A549 (cell line): ENCODE measurements around the gene KCNIP2. TPM values are rescaled to one million over a fixed set of nuclear protein-coding genes. Genes with fewer than 3 reads are reported as not detected.

Experiments used
- ATOH8 ChIP-seq: fragments of 250-450 bp; sonication (Bioruptor Pico); IDR thresholded peaks from 2 replicates; pipeline ENCODE4 v1.5.0; 2020; ENCODE audit warnings: low read depth, mild to moderate bottlenecking, moderate library complexity
- BHLHE40 ChIP-seq: IDR thresholded peaks from 2 replicates; pipeline ENCODE4 v1.6.1; 2012; ENCODE audit warnings: low read depth, low read length, inconsistent platforms
- CEBPB ChIP-seq, 2 experiments: fragments of >200 bp in 1 of 2; sonication (Bioruptor Twin) in 1 of 2; formaldehyde crosslinking in 1 of 2; IDR thresholded peaks; 2 replicates each; pipeline ENCODE4 v1.6.1; 2012 to 2016
- CHD4 ChIP-seq: fragments of 200-600 bp; sonication (generic); IDR thresholded peaks from 2 replicates; pipeline ENCODE4 v1.6.1; 2016; ENCODE audit warnings: antibody characterized with exemption, mild to moderate bottlenecking, borderline replicate concordance
- EHF ChIP-seq: fragments of 250-450 bp; sonication (Bioruptor Pico); IDR thresholded peaks from 2 replicates; pipeline ENCODE4 v1.5.0; 2020; ENCODE audit warnings: mild to moderate bottlenecking
- EHMT2 ChIP-seq: fragments of 200-600 bp; sonication (generic); IDR thresholded peaks from 2 replicates; pipeline ENCODE4 v1.6.1; 2016; ENCODE audit warnings: antibody characterized with exemption, low read depth, mild to moderate bottlenecking, moderate library complexity
- EP300 ChIP-seq, 2 experiments: fragments of >200 bp; sonication (Bioruptor Twin); formaldehyde crosslinking; IDR thresholded peaks; 2 replicates in 1 of 2; 3 replicates in 1 of 2; pipeline ENCODE4 v1.6.1; 2016 to 2017
- ESRRA ChIP-seq: fragments of 150-350 bp; IDR thresholded peaks from 2 replicates; pipeline ENCODE4 v1.6.1; 2014; ENCODE audit warnings: mild to moderate bottlenecking, low read length, borderline replicate concordance
- FOSB ChIP-seq: fragments of 250-450 bp; sonication (Bioruptor Pico); IDR thresholded peaks from 2 replicates; pipeline ENCODE4 v1.5.0; 2020; ENCODE audit warnings: mild to moderate bottlenecking, moderate library complexity
- FOSL2 ChIP-seq, 2 experiments: fragments of 450-650 bp in 1 of 2; fragments of >200 bp in 1 of 2; sonication (Bioruptor Twin) in 1 of 2; formaldehyde crosslinking; IDR thresholded peaks; 2 replicates each; pipeline versions ENCODE4 v1.5.0 to v1.6.1; 2016 to 2020; ENCODE audit warnings: mild to moderate bottlenecking in 1 of 2, moderate library complexity in 1 of 2
- GATA3 ChIP-seq: IDR thresholded peaks from 2 replicates; pipeline ENCODE4 v1.6.1; 2012; ENCODE audit warnings: borderline replicate concordance
- HDAC2 ChIP-seq: fragments of 200-600 bp; sonication (generic); IDR thresholded peaks from 2 replicates; pipeline ENCODE4 v1.6.1; 2016
- HEYL ChIP-seq: fragments of 250-450 bp; sonication (Bioruptor Pico); IDR thresholded peaks from 2 replicates; pipeline ENCODE4 v1.8.0; 2021; ENCODE audit warnings: mild to moderate bottlenecking, moderate library complexity
- HOXA7 ChIP-seq: fragments of 250-450 bp; sonication (Bioruptor Pico); IDR thresholded peaks from 2 replicates; pipeline ENCODE4 v1.5.0; 2020; ENCODE audit warnings: mild to moderate bottlenecking, moderate library complexity
- KDM1A ChIP-seq: fragments of 200-600 bp; sonication (generic); IDR thresholded peaks from 2 replicates; pipeline ENCODE4 v1.6.1; 2016; ENCODE audit warnings: low read depth, mild to moderate bottlenecking
- KDM5A ChIP-seq: fragments of 200-600 bp; sonication (generic); IDR thresholded peaks from 2 replicates; pipeline ENCODE4 v1.6.1; 2016; ENCODE audit warnings: antibody characterized with exemption, mild to moderate bottlenecking
- MAFK ChIP-seq: fragments of 450-650 bp; IDR thresholded peaks from 2 replicates; pipeline ENCODE4 v1.6.1; 2014; ENCODE audit not compliant: partially characterized antibody
- MAZ ChIP-seq: fragments of 150-350 bp; IDR thresholded peaks from 2 replicates; pipeline ENCODE4 v1.6.1; 2014; ENCODE audit warnings: antibody characterized with exemption, low read depth, low read length, borderline replicate concordance
- NPAS2 ChIP-seq: fragments of 250-450 bp; sonication (Bioruptor Pico); IDR thresholded peaks from 2 replicates; pipeline ENCODE4 v1.8.0; 2022; ENCODE audit warnings: mild to moderate bottlenecking, moderate library complexity, borderline replicate concordance
- NR3C1 ChIP-seq: fragments of >200 bp; sonication (Bioruptor Twin); formaldehyde crosslinking; IDR thresholded peaks from 3 replicates; pipeline ENCODE4 v1.6.1; 2017
- PBX3 ChIP-seq: IDR thresholded peaks from 2 replicates; pipeline ENCODE4 v1.6.1; 2012
- POLR2A ChIP-seq: IDR thresholded peaks from 2 replicates; pipeline ENCODE4 v1.6.1; 2012; ENCODE audit warnings: mild to moderate bottlenecking, low read length
- RAD21 ChIP-seq, 2 experiments: fragments of >200 bp in 1 of 2; sonication (Bioruptor Twin) in 1 of 2; formaldehyde crosslinking in 1 of 2; IDR thresholded peaks in 1 of 2; conservative IDR thresholded peaks in 1 of 2; 2 replicates in 1 of 2; 3 replicates in 1 of 2; pipeline ENCODE4 v1.6.1; 2012 to 2018; ENCODE audit warnings: inconsistent platforms in 1 of 2
- RCOR1 ChIP-seq: fragments of 150-350 bp; IDR thresholded peaks from 2 replicates; pipeline ENCODE4 v1.6.1; 2014; ENCODE audit warnings: antibody characterized with exemption, low read length, low read depth
- RNF2 ChIP-seq: fragments of 200-600 bp; sonication (generic); IDR thresholded peaks from 2 replicates; pipeline ENCODE4 v1.6.1; 2016; ENCODE audit warnings: low read depth, mild to moderate bottlenecking, antibody characterized with exemption, moderate library complexity, borderline replicate concordance
- SMC3 ChIP-seq: fragments of >200 bp; sonication (Bioruptor Twin); formaldehyde crosslinking; IDR thresholded peaks from 3 replicates; pipeline ENCODE4 v1.6.1; 2018; ENCODE audit warnings: inconsistent platforms
- SREBF2 ChIP-seq: fragments of 450-650 bp; IDR thresholded peaks from 2 replicates; pipeline ENCODE4 v1.6.1; 2014; ENCODE audit warnings: mild to moderate bottlenecking, moderate library complexity
- TFCP2L1 ChIP-seq: fragments of 250-450 bp; sonication (Bioruptor Pico); IDR thresholded peaks from 2 replicates; pipeline ENCODE4 v1.5.0; 2021; ENCODE audit warnings: mild to moderate bottlenecking
- TP53 ChIP-seq: fragments of 250-450 bp; sonication (Bioruptor Pico); IDR thresholded peaks from 2 replicates; pipeline ENCODE4 v1.5.0; 2021; ENCODE audit warnings: mild to moderate bottlenecking, moderate library complexity
- ZSCAN20 ChIP-seq: fragments of 250-450 bp; sonication (Bioruptor Pico); IDR thresholded peaks from 2 replicates; pipeline ENCODE4 v1.8.0; 2022; ENCODE audit warnings: mild to moderate bottlenecking, moderate library complexity
- polyA plus RNA-seq, 4 experiments: library from polyadenylated mRNA; depleted of rRNA in 3 of 4; stranded (reverse); fragments of >200 nt; fragmentation: RNase III in 1 of 4; extraction: RNeasy Plus Mini Kit Qiagen cat#74134 plus additional on column Dnase treatment in 1 of 4; gene quantifications; 2 replicates in 3 of 4; 3 replicates in 1 of 4; pipeline ENCODE4 v1.2.3, GENCODE V29; 2011 to 2017
- TF ChIP-seq, protein P1 (sequence below): IDR thresholded peaks from 2 replicates; pipeline ENCODE4 v1.6.1; 2012
- TF ChIP-seq, protein P2 (sequence below): fragments of 200-600 bp; sonication (generic); IDR thresholded peaks from 2 replicates; pipeline ENCODE4 v1.6.1; 2016; ENCODE audit warnings: antibody characterized with exemption, mild to moderate bottlenecking, moderate library complexity
- TF ChIP-seq, protein P3 (sequence below): fragments of 250-450 bp; sonication (Bioruptor Pico); IDR thresholded peaks from 2 replicates; pipeline ENCODE4 v1.5.0; 2021; ENCODE audit warnings: mild to moderate bottlenecking, moderate library complexity, borderline replicate concordance

KCNIP2 gene
- polyA plus RNA-seq, 2 of the 4 experiments (the other 2 are of a cell fraction) = 0.88 to 1.3 TPM

- peak; percentile 98 for TF ChIP-seq MAFK
- no peak for TF ChIP-seq HEYL (CRISPR knock-in tag)
- TF ChIP-seq RCOR1 = no peak
- no peak for TF ChIP-seq TFCP2L1
- TF ChIP-seq, protein P1, sequence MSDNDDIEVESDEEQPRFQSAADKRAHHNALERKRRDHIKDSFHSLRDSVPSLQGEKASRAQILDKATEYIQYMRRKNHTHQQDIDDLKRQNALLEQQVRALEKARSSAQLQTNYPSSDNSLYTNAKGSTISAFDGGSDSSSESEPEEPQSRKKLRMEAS = peak; percentile 97
- peak; percentile 49; the same call in 1 of the 2 replicates for TF ChIP-seq BHLHE40
- peak; percentile 60; the same call in 1 of the 2 replicates for TF ChIP-seq GATA3
- TF ChIP-seq SMC3 = no peak
- no peak for TF ChIP-seq EP300 (IDR thresholded peaks at IDR 0.05)
- TF ChIP-seq RNF2 = no peak
- no peak for TF ChIP-seq KDM5A
- no peak for TF ChIP-seq ATOH8 (CRISPR knock-in tag)
- no peak for TF ChIP-seq TP53 (CRISPR knock-in tag)
- TF ChIP-seq HDAC2 = no peak
- no peak for TF ChIP-seq CHD4
- no peak for TF ChIP-seq KDM1A
- TF ChIP-seq FOSB (CRISPR knock-in tag) = no peak
- no peak for TF ChIP-seq ZSCAN20 (CRISPR knock-in tag)
- no peak for TF ChIP-seq FOSL2 (IDR thresholded peaks at IDR 0.05)
- peak; percentile 9; the same call in 1 of the 2 replicates for TF ChIP-seq FOSL2 (CRISPR knock-in tag; IDR thresholded peaks at IDR 0.05)
- no peak for TF ChIP-seq EHMT2
- peak; percentile 45 for TF ChIP-seq POLR2A
- no peak for TF ChIP-seq CEBPB (IDR thresholded peaks at IDR 0.05)
- TF ChIP-seq, protein P2, sequence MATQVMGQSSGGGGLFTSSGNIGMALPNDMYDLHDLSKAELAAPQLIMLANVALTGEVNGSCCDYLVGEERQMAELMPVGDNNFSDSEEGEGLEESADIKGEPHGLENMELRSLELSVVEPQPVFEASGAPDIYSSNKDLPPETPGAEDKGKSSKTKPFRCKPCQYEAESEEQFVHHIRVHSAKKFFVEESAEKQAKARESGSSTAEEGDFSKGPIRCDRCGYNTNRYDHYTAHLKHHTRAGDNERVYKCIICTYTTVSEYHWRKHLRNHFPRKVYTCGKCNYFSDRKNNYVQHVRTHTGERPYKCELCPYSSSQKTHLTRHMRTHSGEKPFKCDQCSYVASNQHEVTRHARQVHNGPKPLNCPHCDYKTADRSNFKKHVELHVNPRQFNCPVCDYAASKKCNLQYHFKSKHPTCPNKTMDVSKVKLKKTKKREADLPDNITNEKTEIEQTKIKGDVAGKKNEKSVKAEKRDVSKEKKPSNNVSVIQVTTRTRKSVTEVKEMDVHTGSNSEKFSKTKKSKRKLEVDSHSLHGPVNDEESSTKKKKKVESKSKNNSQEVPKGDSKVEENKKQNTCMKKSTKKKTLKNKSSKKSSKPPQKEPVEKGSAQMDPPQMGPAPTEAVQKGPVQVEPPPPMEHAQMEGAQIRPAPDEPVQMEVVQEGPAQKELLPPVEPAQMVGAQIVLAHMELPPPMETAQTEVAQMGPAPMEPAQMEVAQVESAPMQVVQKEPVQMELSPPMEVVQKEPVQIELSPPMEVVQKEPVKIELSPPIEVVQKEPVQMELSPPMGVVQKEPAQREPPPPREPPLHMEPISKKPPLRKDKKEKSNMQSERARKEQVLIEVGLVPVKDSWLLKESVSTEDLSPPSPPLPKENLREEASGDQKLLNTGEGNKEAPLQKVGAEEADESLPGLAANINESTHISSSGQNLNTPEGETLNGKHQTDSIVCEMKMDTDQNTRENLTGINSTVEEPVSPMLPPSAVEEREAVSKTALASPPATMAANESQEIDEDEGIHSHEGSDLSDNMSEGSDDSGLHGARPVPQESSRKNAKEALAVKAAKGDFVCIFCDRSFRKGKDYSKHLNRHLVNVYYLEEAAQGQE = no peak
- peak; percentile 61; the same call in 1 of the 2 replicates for TF ChIP-seq NPAS2 (CRISPR knock-in tag)
- TF ChIP-seq SREBF2 = no peak
- TF ChIP-seq, protein P3, sequence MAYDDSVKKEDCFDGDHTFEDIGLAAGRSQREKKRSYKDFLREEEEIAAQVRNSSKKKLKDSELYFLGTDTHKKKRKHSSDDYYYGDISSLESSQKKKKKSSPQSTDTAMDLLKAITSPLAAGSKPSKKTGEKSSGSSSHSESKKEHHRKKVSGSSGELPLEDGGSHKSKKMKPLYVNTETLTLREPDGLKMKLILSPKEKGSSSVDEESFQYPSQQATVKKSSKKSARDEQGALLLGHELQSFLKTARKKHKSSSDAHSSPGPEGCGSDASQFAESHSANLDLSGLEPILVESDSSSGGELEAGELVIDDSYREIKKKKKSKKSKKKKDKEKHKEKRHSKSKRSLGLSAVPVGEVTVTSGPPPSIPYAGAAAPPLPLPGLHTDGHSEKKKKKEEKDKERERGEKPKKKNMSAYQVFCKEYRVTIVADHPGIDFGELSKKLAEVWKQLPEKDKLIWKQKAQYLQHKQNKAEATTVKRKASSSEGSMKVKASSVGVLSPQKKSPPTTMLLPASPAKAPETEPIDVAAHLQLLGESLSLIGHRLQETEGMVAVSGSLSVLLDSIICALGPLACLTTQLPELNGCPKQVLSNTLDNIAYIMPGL (CRISPR knock-in tag) = no peak
- no peak for TF ChIP-seq HOXA7 (CRISPR knock-in tag)
- no peak for TF ChIP-seq NR3C1
- TF ChIP-seq ESRRA = no peak
- TF ChIP-seq EHF = no peak
- no peak for TF ChIP-seq RAD21 (conservative IDR thresholded peaks at IDR 0.05 in 1 of 2, IDR thresholded peaks at IDR 0.05 in 1 of 2)
- TF ChIP-seq PBX3 = no peak
- TF ChIP-seq MAZ = 0 out of 2 replicates have a peak, but pooled peaks have one; percentile 23
- TF ChIP-seq, all 56 proteins: peak for 14
These were observed 13.1 kb downstream of the KCNIP2 start (continued) for GRCh38 chr10:101830322-101831168.
